Activated CD8-positive, alpha-beta memory T cell treated with anti-CD3 and anti-CD28 coated beads, Interleukin-2, amount 50 U/mL, for 1 hour (primary cell): Measurements from ENCODE around the gene NFKBIZ.
A peak's percentile ranks its signal among the peaks of the same experiment; 100 is the strongest.

Experiments used
- DNase-seq: peaks from one replicate; pipeline ENCODE4 v3.0.0-alpha.2; 2020; ENCODE audit errors: extremely low read depth

NFKBIZ gene, protein sequence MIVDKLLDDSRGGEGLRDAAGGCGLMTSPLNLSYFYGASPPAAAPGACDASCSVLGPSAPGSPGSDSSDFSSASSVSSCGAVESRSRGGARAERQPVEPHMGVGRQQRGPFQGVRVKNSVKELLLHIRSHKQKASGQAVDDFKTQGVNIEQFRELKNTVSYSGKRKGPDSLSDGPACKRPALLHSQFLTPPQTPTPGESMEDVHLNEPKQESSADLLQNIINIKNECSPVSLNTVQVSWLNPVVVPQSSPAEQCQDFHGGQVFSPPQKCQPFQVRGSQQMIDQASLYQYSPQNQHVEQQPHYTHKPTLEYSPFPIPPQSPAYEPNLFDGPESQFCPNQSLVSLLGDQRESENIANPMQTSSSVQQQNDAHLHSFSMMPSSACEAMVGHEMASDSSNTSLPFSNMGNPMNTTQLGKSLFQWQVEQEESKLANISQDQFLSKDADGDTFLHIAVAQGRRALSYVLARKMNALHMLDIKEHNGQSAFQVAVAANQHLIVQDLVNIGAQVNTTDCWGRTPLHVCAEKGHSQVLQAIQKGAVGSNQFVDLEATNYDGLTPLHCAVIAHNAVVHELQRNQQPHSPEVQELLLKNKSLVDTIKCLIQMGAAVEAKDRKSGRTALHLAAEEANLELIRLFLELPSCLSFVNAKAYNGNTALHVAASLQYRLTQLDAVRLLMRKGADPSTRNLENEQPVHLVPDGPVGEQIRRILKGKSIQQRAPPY

DNA sequence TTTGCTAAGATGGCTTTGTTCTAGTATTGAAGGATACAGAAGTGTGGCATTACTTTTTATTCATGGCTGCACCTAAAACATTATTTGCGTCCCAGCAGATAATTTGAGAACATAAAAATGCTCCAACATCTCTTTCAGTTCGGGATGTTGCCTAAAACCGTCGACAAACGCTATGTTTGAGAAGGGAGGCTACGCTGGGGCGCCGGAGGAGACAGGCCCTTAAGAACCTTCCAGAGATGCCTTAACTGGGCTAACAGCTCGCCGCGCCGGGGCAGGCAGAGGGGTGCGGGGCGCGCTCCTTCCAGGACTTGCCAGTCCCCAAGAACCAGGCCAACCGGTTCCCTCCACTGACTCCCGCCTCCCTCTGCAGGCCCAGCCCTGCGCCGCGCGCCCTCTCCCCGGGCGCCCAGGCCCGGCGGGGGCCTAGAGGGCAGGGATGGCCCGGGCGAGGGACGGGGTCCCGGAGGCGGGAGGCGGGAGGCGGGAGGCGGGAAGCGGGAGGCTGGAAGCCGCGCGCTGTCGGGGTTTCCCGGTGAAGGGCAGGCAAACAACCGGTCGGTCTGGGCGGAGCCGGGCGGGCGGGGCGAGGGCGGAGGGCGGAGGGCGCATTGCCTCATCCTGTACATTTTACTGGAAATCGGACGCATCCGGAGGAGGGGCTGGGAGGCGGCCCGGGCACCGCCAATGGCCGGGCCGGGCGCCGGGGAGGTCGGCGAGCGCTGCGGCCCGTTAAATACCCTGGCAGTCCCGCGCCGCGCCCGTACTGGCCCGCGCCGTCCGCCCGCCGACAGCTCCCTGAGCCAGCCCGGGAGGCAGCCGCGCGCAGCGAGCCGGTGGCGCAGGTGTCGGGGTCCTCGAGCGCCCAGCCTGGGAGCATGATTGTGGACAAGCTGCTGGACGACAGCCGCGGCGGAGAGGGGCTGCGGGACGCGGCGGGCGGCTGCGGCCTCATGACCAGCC is at the start of gene NFKBIZ:
Gene NFKBIZ (plus strand): TSS at position 761 of the 960 bp plus-strand sequence. CDS start 115 bp downstream, at position 876.
- peak; percentile 66 for DNase-seq

DNA sequence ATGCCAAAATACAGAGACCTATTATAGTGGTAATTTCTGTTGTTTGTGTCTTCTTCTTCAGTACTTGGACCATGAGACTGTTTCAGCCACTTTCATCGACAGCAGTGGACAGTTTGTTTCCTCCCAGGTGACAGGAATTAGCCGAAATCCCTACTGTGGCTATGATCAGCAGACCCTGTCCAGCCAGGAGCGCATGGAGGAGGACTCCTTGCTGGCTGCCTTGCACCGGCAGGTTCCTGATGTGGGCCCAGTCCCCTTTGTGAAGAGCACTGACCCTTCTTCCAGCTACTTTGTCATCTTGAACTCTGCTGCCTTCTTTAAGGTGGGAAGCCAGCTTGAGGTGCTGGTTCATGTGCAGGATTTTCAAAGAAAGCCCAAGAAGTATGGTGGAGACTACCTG is 48.1 kb upstream of the NFKBIZ start:
- DNase-seq: no peak

DNA sequence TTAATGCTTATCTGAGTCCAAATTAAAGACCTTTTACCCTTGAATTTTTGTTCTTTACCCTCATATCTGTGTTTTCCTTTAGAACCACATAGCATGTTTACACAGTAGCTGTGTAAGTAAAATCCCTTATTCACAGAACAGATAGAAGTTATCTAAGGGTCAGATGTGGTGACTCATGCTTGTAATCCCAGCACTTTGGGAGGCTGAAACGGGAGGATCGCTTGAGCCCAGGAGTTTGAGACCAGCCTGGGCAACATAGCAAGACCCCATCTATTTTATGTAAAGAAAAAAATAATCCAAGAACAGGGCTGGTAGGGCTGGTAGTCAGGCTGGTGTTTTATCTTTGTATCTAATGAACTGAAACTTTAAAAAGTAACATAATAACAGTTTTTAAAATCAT is 47.1 kb upstream of the NFKBIZ start:
- DNase-seq: no peak

DNA sequence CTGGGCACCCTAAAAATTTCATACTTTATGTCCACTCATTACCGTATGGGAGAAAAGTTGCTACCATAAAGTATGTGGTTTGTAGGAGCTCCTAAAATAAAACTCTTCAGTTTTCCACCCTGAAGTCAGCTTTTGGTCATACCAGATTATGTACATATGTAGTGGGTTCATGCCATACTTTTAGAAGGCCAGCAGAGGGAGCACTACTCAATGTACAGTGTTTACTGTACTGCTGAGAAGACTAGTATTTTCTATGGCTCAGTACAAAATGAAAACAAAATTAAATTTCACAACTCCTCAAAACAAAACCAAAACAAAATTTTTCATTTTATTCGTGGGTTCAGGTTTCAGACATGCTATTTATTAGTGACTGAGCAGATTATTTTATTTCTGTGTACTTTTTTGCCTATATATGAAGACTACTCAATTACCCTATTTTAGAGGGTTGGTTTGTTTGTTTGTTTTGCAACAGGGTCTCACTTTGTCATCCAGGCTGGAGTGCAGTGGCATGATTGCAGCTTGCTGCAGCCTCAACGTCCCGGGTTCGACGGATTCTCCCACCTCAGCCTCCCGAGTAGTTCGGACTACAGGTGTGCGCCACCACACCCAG is 46.0 kb upstream of the NFKBIZ start:
- DNase-seq: peak; percentile 43

DNA sequence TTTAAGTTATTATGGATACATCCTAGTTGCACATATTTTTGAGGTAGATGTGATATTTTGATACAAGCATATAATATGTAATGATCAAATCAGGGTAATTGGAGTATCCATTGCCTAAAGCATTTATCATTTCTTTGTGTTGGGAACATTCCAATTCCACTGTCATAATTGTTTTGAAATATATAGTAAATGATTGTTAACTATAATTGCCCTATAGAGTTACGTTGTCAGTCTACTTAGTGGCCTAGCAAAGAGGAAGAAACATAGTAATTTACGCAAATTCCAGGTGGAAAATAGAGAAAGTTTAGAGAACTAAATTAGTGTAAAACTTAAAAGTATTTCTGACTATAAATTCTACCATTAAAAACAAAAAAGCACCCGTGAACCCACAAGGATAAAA is 45.4 kb upstream of the NFKBIZ start:
- DNase-seq: no peak

DNA sequence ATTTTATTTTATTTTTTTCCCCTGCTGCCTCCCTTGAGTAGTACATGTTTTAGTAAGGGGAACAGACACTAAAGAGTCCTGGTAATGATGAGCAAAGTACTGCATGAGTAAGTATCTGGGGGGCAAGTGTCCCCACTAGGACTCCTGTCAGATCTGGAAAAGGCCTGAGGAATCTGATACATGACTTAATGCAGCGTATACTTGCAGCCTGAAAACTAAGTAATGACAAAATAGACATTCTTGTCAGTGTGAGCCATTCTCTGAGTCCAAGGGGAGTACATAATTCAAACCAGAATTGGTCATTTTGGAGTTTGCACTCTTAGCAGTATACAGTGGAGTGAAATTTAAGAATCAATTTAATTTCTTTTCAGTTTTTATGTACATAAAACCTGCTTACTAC is 42.8 kb upstream of the NFKBIZ start:
- DNase-seq: no peak

DNA sequence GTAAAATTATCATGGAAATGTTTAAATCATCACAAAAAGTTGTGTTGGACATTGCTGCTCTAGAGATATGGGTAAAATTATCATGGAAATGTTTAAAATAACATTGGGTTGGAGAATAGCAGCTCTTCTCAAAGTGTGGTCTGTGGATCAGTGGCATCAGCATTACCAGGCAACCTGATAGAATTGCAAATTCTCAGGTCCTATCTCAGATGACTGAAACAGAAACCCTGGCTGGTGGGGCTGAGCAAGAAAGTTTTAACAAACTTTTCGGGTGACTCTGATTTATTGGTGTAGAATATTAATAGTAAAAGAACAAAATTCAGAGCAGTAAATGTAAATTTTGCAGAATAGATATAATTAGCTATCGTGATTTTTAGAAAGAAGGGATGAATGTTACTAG is 41.4 kb upstream of the NFKBIZ start:
- no peak for DNase-seq

DNA sequence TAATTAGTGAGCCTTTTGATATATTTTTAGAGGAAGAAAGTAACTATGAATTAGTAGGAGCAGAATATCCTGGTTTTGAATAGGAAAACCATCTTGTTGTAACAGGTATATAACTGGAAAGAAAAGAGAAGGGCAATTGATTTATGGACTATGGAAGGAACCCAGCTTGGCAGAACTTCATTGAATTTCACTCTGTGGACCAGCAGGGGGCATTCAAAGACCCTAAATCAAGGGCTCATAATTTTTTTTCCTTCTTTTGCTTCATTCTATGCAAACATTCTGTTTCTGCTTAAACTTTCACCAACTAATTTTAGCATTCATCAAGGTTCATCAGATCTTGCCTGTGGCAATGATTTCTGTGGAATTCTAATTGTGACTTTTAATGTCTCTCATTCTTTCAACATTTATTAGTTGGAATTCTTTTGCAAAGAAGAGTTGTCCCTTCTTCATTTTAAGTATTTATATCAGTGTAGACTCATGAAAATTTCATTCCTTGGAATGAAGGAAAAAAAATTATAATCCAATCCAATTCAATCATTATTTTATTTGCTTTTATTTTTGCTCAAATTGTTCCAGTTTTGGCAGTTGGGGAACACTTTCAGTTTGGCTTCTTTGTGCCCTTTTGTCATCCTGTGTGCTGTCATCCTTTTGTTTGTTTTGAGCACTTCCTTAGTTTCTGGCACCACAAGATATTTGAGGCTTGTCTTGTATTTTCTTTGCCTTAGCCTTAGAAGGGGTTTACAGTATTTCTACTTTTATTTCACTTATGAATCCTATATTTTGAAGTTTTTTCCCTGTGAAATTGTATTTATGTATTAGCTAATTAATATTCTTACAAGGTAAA is 39.9 kb upstream of the NFKBIZ start:
- peak; percentile 17 for DNase-seq

DNA sequence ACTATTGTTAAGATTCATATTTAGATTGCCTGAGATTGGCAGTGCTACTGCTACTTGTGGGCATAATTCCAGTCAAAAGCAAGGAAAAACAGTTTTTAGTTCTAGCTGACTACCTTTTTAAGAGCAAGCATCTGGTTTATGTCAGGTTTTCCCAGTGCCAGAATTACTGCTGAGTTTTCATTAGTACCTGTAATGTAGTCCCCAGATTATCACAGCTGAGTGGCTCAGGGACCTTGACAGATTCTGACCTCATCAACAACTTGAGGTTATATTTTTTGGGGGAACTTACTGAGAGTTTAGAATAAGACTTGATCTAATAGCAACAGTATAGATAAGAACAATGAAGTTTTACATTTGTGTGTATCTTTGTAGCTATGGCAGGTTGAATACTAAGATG is 39.3 kb upstream of the NFKBIZ start:
- no peak for DNase-seq

DNA sequence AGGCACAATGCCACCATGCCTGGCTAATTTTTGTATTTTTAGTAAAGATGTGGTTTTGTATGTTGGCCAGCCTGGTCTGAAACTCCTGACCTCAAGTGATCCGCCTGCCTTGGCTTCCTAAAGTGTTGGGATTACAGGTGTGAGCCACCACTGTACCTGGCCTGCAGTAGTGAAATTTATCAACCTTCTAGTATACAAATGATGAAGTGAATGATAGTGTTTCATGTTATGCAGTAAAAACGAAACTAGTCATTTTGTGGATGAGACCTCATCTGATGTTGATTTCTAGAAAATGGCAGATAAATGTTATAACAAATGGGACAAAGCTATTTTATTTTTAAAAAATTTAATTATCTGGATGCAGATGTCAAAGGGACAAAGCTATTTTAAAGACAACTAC is 37.4 kb upstream of the NFKBIZ start:
- DNase-seq: no peak

DNA sequence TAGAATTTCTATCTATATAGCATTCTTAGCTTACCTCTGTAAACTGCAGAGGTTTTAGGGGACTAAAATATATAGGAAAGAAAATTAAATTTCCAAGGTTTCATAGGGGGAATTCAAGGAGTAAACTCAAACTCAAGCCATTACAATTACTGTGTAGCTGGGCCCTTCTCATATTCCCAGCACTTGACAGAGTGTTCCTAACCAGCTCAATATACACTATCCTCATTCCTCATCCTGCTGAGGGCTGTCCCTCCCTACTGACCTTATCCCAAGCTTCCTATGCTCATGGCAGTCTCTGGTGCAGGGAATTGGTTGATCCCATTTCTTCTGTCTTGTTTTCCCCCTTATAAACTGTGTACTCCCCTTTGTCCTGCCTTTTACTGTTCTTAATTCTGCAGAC is 36.4 kb upstream of the NFKBIZ start:
- DNase-seq: no peak

DNA sequence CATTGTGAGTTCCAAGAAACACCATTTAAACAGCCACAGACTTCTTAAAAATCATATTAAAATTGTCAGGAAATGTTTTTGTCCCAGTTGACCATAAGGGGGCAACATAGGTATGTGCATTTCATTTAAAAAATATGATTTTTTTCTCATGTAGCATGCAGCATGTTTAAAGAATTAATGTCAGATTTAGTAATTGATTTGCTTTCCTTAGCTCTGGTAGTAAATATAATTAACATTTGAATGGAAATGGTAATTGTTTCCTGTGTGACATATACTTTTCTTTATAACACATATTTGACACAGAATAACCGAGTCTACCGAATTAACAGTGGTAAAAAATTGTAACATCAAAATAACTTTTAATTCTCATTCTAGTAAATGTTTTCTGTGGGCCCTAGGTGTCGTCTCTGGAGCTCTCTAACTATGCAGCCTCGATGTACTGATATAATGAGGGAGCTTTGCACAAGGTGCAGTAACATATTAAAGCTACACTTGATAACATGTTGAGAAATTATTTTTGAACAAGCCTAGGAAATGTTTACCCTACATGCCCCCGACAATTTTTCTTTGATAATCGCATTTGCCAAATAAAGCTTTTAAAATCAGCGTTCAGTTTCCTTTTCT is 35.4 kb upstream of the NFKBIZ start:
- no peak for DNase-seq

DNA sequence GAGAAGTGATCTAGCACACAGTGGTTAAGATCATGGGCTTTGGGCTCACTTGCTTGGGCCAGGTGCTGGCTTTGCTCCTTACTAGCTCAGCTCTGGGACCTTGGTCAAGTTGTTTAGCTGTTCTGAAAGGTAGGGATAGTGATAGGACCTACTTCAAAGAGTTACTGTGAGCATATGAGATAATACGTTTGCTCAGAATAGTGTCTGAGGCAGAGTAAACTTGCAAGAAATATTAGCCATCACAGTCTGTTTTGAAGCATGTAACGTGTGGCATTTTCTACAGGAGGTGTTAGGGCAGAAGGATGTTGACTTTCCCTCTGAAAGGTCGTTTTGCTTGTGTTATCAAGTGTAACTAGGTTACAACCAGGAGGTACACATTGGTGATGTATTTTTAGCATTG is 34.5 kb upstream of the NFKBIZ start:
- no peak for DNase-seq

DNA sequence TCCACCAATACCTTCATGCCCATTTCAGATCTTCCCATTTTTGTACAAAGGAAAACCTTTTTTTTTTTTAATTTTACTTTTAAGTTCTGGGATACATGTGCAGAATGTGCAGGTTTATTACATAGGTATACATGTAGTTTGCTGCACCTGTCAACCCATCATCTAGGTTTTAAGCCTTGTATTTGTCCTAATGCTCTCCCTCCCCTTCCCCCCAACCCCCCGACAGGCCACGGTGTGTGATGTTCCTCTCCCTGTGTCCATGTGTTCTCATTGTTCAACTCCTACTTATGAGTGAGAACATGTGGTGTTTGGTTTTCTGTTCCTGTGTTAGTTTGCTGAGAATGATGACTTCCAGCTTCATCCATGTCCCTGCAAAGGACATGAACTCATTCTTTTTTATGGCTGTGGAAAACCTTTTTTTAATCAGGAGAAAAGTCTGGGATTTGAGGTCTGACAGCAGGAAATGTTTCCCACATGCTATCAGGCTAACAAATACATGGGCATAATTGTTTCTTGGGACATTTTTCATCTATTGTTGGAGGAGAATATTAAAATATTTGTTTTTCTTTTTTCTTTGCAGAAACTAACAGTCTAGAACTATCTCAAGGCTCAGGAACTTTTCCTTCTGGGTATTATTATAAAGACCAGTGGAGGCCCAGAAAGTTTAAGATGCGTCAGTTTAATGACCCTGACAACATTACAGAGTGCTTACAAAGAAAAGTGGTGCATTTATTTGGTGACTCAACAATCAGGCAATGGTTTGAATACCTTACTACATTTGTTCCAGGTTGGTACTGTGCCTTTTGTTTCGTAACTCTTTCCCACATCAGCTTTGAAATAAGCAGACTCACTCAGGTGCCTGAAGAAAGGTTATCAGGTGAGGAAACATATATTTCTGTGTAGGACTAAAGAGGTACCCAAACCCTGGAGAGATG is 32.8 kb upstream of the NFKBIZ start:
- DNase-seq: no peak

DNA sequence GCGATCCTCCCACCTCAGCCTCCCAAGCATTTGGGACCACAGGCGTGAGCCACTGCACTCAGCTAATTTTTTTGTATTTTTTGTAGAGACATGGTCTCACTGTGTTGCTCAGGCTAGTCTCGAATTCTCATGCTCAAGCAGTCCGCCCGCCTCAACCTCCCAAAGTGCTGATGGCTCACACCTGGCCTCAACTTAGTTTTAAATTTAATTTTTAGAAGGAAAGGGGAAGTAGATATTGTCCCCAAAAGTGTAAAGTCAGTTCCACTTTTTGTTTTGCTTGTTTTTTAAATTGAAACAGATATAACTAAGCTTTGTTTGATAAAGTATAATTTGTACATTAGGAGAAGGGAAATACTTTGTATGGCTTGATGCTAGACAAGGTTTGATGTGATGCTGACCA is 31.3 kb upstream of the NFKBIZ start:
- DNase-seq: no peak

DNA sequence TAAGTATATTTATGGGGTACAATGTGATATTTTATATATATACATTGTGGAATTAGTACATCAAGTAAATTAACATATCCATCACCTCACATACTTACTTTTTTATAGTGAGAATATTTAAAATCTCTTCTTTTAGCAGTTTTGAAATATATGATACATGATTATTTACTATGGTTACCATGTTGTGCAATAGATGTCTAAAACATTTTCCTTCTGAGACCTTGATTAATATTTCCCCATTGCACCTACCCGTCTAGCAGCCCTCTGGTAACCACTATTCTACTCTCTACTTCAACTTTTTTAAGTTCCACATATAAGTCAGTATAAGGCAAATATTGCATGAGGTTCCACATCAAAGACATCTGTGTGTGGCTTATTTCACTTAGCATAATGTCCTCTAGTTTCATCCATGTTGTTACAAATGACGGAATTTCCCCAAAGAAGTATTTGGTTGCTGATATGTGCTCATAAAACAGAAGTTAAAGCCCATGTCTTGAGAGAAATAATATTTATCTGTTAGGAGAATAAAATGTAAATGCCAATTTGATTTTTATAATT is 29.6 kb upstream of the NFKBIZ start:
- DNase-seq: no peak

DNA sequence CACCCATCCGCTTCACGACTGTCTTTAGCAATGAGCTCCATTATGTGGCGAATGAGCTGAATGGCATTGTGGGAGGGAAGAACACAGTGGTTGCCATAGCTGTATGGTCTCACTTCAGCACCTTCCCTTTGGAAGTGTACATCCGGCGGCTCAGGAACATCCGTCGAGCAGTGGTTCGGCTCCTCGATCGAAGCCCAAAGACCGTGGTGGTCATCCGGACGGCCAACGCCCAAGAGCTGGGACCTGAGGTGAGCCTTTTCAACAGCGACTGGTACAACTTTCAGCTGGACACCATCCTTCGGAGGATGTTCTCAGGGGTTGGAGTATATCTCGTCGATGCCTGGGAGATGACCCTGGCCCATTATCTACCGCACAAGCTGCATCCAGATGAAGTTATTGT is 27.8 kb upstream of the NFKBIZ start:
- no peak for DNase-seq

DNA sequence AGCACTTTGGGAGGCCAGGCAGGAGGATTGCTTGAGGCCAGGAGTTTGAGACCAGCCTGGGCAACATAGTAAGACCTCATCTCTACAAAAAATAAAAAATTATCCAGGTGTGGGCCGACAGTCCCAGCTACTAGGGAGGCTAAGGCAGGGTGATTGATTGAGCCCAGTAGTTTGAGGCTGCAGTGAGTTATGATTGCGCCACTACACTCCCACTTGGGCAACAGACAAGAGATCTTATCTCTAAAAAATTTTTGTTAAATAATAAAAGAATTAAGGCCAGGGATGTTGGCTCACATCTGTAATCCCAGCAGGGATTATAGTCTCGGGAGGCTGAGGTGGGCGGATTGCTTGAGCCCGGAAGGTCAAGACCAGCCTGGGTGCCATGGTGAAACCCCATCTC is 25.8 kb upstream of the NFKBIZ start:
- no peak for DNase-seq

DNA sequence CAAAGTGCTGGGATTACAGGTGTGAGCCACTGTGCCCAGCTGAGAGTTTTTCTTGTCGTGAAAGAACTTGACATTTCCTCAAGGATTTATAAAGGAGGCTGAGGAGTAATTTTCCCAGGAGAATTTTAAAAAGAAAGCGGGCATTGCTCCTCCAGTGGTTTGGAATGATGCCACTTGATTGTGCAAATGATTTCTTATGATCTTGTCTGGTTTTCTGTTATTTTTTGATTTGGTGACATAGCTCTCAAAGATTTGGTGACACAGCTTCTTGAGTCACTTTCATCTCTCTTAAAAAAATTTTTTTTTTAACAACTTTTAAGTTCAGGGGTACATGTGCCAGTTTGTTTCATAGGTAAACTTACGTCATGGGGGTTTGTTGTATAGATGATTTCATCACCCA is 24.6 kb upstream of the NFKBIZ start:
- DNase-seq: no peak
